T-helper 1 cell treated with Interleukin-12 subunit alpha and Interleukin-12 subunit beta and Interleukin-4 antibody, amounts not matched to agents 30 μg/mL and 1 μg/mL, for 36 hours (primary cell): ENCODE results near the gene RASGRP3.

ENCODE experiments used
- H3K27ac Mint-ChIP-seq: one replicate; pipeline ENCODE4 v1.8.0; 2021; ENCODE audit warnings: mild to moderate bottlenecking, mixed read lengths
- H3K27me3 Mint-ChIP-seq: one replicate; pipeline ENCODE4 v1.8.0; 2021; ENCODE audit warnings: low read depth, mixed read lengths
- H3K36me3 Mint-ChIP-seq: one replicate; pipeline ENCODE4 v1.8.0; 2021; ENCODE audit warnings: low read depth, mixed read lengths
- H3K4me1 Mint-ChIP-seq: one replicate; pipeline ENCODE4 v1.8.0; 2021; ENCODE audit warnings: low read depth, mixed read lengths
- H3K4me3 Mint-ChIP-seq: one replicate; pipeline ENCODE4 v1.8.0; 2021; ENCODE audit warnings: mild to moderate bottlenecking, moderate library complexity, mixed read lengths
- H3K9me3 Mint-ChIP-seq: one replicate; pipeline ENCODE4 v1.8.0; 2021; ENCODE audit warnings: mixed read lengths

The RASGRP3 gene

GRCh38 chr2:33614190-33614589, 137.7 kb downstream of the RASGRP3 start:
- Mint-ChIP-seq H3K27ac (no peak overlapping the region), H3K27me3 (no peaks in the 10 kb centered on the region), H3K4me1 (no peaks in the 10 kb centered on the region), H3K4me3 (no peak overlapping the region), H3K9me3 (peaks cover 25% of the 10 kb centered on the region), H3K36me3 (peaks cover 2% of the 10 kb centered on the region)
